ENCODE results near the gene FAM120B.

GRCh38 chr6:170378502-170378901 lies 71.9 kb downstream of the FAM120B start:
- TF ChIP-seq POLR2AphosphoS5 (IDR thresholded peaks at IDR 0.05; ENCODE audit: borderline replicate concordance, low read depth, low read length) (no peak), EZH2 (IDR thresholded peaks at IDR 0.05) (no peak), FOXP2 (optimal IDR thresholded peaks at IDR 0.05; ENCODE audit: control extremely low read depth, extremely low read length, insufficient read depth) (no peak)

Measured in SK-N-MC (cell line).